HG03045 (cell line): ENCODE data around the gene TBCB.
"Not testable (repeated sequence)": the region's sequence is repeated elsewhere in the genome, so short reads cannot be mapped to it uniquely, and the experiment has no call there.

ENCODE experiments used
- ATAC-seq: cut with Tn5 transposase; IDR thresholded peaks from one replicate; pipeline ENCODE4 v1.9.1; 2021; ENCODE audit warnings: mild to moderate bottlenecking, moderate library complexity; ENCODE audit not compliant: unreplicated experiment

The TBCB gene

DNA sequence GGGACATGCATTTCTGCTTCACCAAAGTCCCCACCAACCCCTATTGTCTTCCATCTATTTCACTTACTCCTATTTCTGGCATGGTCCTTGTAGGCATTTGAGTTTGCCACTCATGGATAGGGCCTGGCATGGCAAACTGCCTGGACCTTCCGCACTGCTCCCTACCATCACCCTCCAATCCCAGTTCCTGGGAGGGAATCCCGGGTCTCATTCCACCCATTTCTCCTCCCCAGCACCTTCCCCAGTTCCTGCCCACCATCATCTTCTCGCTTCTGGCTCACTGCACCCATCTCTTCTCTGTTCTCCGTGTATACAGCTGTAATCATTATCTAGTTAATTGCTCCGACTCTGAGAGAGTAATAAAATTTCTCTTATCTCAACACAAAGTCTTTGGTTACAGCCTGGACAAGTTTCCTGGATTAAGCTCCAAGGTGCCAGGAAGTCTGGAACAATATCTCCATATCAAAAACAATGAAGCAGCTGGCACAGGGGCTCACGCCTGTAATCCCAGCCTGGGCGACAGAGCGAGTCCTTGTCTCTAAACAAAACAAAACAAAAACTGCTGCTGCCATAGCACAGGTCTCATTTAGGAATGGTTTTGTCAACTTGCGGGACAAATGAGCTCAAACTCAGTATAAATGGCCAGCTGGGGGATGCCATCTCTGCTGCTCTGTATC lies 54.0 kb downstream of the TBCB start:
- no peak for ATAC-seq

DNA sequence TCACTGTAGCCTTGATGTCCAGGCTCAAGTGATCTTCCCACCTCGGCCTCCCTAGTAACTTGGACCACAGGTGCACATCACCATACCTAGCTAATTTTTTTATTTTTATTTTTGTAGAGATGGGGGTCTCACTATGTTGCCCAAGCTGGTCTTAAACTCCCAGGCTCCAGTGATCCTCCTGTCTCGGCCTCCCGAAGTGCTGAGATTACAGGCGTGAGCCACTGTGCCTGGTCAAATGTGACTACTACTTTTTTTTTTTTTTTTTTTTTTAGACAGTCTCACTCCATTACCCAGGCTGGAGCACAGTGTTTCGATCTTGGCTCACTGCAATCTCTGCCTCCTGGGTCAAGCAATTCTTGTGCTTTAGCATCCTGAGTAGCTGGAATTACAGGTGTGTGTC lies 57.6 kb downstream of the TBCB start:
- ATAC-seq = no peak

DNA sequence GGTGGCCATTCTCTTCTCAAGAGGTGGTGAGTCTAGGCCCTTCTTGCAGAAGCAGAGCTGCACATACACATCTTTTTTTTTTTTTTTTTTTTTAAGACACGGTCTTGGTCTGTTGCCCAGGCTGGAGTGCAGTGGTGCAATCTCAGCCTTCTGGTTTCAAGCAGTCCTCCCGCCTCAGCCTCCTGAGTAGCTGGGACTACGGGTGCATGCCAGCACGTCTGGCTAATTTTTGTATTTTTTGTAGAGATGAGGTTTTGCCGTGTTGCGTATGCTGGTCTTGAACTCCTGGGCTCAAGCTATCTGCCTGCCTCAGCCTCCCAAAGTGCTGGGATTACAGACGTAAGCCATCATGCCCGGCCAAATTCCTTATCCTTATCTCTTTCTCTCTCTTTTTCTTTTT lies 58.6 kb downstream of the TBCB start:
- not testable (repeated sequence) for ATAC-seq
